Lower leg skin (tissue), 4 donors: ENCODE results near the gene UBTD1. TPM values are rescaled to one million over a fixed set of nuclear protein-coding genes. Genes with fewer than 3 reads are reported as not detected.

ENCODE experiments used
- DNase-seq, 2 donors: peaks; one replicate each; pipeline ENCODE4 v3.0.0-alpha.2; 2019; ENCODE audit warnings: low spot score in 2 of 2
- H3K4me3 ChIP-seq: fragments of 200-600 bp; sonication (generic); 2 replicates; pipeline ENCODE4 v1.5.1; 2017; ENCODE audit warnings: mild to moderate bottlenecking, low read depth; ENCODE audit not compliant: poor library complexity, severe bottlenecking
- POLR2A ChIP-seq, 2 donors: fragments of 450-650 bp; IDR thresholded peaks; one replicate each; pipeline ENCODE4 v1.6.1; 2016 to 2017; ENCODE audit warnings: antibody characterized with exemption in 2 of 2, mild to moderate bottlenecking in 1 of 2, moderate library complexity in 1 of 2
- WGBS, 2 donors: methylation state at CpG; one replicate each; pipeline ENCODE4 v1.1.5; 2018; 5-methylcytosine and 5-hydroxymethylcytosine counted together
- intact Hi-C: fragments of 100-400 bp; cut with DNase I; formaldehyde crosslinking; loops from one replicate; pipeline ENCODE4 v1.15.0; 2023; ENCODE audit warnings: low total_unique reads
- total RNA-seq, 4 donors: library from RNA; depleted of rRNA; stranded (reverse); fragments of >200 nt; gene quantifications; one replicate each; pipeline ENCODE4 v1.1.0, GENCODE V29; 2016
- TF ChIP-seq, protein P1 (sequence below), 3 donors: fragments of 450-650 bp; IDR thresholded peaks; one replicate each; pipeline ENCODE4 v1.5.1; 2016; ENCODE audit warnings: antibody characterized with exemption in 3 of 3, mild to moderate bottlenecking in 3 of 3, moderate library complexity in 2 of 3

Gene UBTD1
- total RNA-seq, 4 donors from 2014 or later: 42.7 to 60.6 (median 59.6) TPM

DNA sequence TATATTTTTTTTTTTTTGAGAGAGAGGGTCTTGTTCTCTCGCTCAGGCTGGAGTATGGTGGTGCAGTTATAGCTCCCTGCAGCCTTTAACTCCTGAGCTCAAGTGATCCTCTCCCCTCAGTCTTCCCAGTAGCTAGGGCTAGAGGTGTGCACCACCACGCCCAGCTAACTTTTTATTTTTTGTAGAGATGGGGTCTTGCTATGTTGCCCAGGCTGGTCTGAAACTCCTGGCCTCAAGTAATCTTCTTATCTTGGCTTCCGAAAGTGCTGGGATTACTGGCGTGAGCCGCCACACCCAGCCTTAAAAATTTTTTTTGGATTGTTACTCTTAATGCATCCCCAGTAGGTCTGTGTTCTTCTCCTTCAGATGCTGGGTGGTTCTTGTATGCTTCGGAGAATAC is 4.2 kb downstream of the UBTD1 start:
- no peak overlapping the region for H3K4me3 ChIP-seq
- no peak for TF ChIP-seq POLR2A (IDR thresholded peaks at IDR 0.05)
- TF ChIP-seq, protein P1, sequence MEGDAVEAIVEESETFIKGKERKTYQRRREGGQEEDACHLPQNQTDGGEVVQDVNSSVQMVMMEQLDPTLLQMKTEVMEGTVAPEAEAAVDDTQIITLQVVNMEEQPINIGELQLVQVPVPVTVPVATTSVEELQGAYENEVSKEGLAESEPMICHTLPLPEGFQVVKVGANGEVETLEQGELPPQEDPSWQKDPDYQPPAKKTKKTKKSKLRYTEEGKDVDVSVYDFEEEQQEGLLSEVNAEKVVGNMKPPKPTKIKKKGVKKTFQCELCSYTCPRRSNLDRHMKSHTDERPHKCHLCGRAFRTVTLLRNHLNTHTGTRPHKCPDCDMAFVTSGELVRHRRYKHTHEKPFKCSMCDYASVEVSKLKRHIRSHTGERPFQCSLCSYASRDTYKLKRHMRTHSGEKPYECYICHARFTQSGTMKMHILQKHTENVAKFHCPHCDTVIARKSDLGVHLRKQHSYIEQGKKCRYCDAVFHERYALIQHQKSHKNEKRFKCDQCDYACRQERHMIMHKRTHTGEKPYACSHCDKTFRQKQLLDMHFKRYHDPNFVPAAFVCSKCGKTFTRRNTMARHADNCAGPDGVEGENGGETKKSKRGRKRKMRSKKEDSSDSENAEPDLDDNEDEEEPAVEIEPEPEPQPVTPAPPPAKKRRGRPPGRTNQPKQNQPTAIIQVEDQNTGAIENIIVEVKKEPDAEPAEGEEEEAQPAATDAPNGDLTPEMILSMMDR (IDR thresholded peaks at IDR 0.05): no peak
- DNase-seq: no peak
- WGBS, 2 donors: 64 to 73% methylated on average over 6 of the region's 6 CpGs
- intact Hi-C loops: no loop called here

DNA sequence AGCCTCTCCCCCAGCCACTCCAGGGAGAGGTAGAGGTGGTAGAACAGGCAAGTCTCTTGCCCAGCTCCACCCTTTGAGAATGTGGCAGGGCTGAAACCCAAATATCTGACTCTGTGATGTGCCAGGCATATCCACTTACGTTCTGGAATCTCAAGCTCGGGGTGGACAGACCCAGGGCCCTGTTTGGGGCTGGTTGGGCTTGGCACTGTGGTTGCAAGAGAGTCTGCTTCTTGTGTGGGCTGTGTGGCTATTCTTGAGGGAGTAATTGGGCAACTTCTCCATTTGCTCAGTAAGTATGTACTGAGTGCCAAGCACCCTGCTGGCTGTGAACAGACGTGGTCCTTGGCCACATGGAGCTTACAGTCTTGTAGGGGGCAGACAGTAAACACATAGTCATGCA is 4.7 kb downstream of the UBTD1 start:
- intact Hi-C loops: no loop called here
- no peak for TF ChIP-seq POLR2A (IDR thresholded peaks at IDR 0.05)
- TF ChIP-seq, protein P1 (IDR thresholded peaks at IDR 0.05): no peak
- no peak for DNase-seq
- H3K4me3 ChIP-seq: no peak overlapping the region
- 35 to 50% methylated on average over 2 to 3 of the region's 3 CpGs for WGBS, 2 donors

DNA sequence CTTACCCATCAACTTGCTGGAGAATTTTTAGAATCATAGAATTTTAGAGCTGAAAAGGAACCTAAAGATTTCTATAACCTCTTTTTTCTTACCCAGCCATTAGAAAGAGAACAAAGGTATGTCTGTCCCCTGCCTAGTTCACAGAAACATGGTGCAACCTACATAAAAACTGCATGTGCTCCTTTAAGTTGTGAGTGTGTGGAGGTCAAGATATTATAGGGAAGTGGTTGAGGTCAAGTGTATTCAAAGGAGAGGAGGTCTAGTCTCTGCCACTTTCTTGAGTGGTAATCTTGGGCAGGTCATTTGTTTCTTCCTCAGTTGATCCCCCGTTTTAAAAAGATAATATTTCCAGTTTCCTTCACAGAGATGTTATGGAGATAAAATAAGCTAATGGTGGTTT is 6.4 kb downstream of the UBTD1 start:
- DNase-seq: no peak
- intact Hi-C loops: no loop called here
- 85 to 87% methylated on average over 1 of the region's 1 CpG for WGBS, 2 donors
- TF ChIP-seq, protein P1 (IDR thresholded peaks at IDR 0.05): no peak
- no peak for TF ChIP-seq POLR2A (IDR thresholded peaks at IDR 0.05)
- no peak overlapping the region for H3K4me3 ChIP-seq

DNA sequence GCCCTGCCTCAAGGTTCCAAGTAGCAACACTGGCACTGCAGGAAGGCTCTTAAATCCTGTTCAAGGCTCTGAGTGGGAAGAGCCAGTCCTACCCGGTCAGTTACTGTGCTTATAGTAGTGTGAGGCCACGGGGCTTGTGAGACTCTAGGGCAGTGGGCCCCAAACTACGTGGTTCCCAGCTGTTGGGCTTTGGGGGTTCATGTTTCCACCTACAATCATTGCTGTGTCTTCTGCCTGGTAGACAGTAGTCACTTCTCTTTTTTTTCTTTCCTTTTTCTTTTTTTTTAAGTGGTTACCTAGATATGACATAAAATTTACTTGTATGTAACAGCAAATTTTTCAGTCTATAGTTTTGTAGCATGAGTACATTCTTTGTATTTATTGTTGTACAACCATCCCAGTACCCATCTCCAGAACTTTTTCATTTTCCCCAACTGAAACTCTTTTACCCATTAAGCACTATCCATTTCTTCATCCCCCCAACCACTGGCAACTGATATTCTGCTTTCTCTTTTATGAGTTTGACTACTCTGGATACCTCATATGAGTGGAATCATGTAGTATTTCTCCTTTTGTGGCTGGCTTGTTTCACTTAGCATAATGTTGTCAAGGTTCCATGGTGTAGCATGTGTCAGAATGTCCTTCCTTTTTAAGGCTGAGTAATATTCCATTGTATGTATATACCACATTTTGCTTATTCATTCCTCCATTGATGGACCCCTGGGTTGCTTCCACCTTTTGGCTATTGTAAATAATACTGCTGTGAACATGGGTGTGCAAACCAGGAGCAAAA is 7.7 kb downstream of the UBTD1 start:
- 75 to 93% methylated on average over 3 of the region's 3 CpGs for WGBS, 2 donors

DNA sequence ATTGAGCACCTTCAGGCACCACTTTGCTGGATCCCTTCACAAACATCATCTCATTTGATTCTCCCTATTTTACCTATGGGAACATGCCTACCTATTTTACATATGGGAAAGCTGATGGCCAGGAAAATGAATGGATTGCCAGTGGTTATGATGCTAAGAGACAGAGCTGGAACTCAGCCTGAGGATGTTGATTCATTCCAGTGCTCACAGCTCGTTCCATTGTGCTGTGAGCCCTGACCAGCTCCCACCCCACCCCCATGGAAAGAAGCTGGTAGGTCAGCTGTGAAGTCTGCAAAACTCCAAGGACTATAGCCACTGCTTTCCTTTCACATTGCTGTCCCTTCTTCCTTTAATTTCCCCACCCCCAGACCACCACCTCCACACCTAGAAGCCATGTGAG is 9.6 kb downstream of the UBTD1 start:
- intact Hi-C loops: no loop called here
- 32 to 42% methylated on average over 1 of the region's 1 CpG for WGBS, 2 donors
- TF ChIP-seq, protein P1 (IDR thresholded peaks at IDR 0.05): no peak
- no peak for TF ChIP-seq POLR2A (IDR thresholded peaks at IDR 0.05)
- H3K4me3 ChIP-seq: no peak overlapping the region
- no peak for DNase-seq

More for the DNA sequence above, 7.7 kb downstream of the UBTD1 start:
- TF ChIP-seq POLR2A (IDR thresholded peaks at IDR 0.05): no peak
- TF ChIP-seq, protein P1 (IDR thresholded peaks at IDR 0.05): no peak
- H3K4me3 ChIP-seq: no peak overlapping the region
- intact Hi-C loops: no loop called here
- DNase-seq: no peak
